COR-L47 (cell line): ENCODE measurements around the gene GTF2H2C.
"Not testable (repeated sequence)": the region's sequence is repeated elsewhere in the genome, so short reads cannot be mapped to it uniquely, and the experiment has no call there.

Experiments used
- DNase-seq: peaks from one replicate; lab custom pipeline; 2025; lab: John Stamatoyannopoulos, UW

The GTF2H2C gene

GRCh38 chr5:69559908-69560330 is at the start of gene GTF2H2C:
TSS of gene GTF2H2C (plus strand) at chr5:69560191. CDS start at chr5:69565133, 4,942 bp downstream.
- DNase-seq: not testable (repeated sequence)

GRCh38 chr5:69510694-69511093 is 49.3 kb upstream of the GTF2H2C start:
- DNase-seq: no peak

GRCh38 chr5:69512740-69513260 is 47.2 kb upstream of the GTF2H2C start:
- DNase-seq: no peak

GRCh38 chr5:69515570-69515969 is 44.4 kb upstream of the GTF2H2C start:
- DNase-seq: not testable (repeated sequence)

- DNase-seq: no peak
These were observed 43.2 kb upstream of the GTF2H2C start for GRCh38 chr5:69516769-69517168.

- DNase-seq: peak; percentile 26
These were observed 42.2 kb upstream of the GTF2H2C start for GRCh38 chr5:69517763-69518212.

GRCh38 chr5:69519285-69519684 is 40.7 kb upstream of the GTF2H2C start:
- DNase-seq: no peak

GRCh38 chr5:69522035-69522434 is 38.0 kb upstream of the GTF2H2C start:
- DNase-seq: no peak

- no peak for DNase-seq
These were observed 34.5 kb upstream of the GTF2H2C start for GRCh38 chr5:69525490-69525889.

- DNase-seq: no peak
These were observed 33.3 kb upstream of the GTF2H2C start for GRCh38 chr5:69526660-69527059.

GRCh38 chr5:69527128-69527770 is 32.7 kb upstream of the GTF2H2C start:
- DNase-seq: no peak

GRCh38 chr5:69528035-69528434 is 32.0 kb upstream of the GTF2H2C start:
- no peak for DNase-seq

GRCh38 chr5:69528609-69529008 is 31.4 kb upstream of the GTF2H2C start:
- no peak for DNase-seq

- peak; percentile 67 for DNase-seq
These were observed 29.2 kb upstream of the GTF2H2C start for GRCh38 chr5:69530561-69531405.

GRCh38 chr5:69531406-69531801 is 28.6 kb upstream of the GTF2H2C start:
- peak; percentile 8 for DNase-seq

- not testable (repeated sequence) for DNase-seq
These were observed 22.1 kb upstream of the GTF2H2C start for GRCh38 chr5:69537911-69538310.

GRCh38 chr5:69538735-69539134 is 21.3 kb upstream of the GTF2H2C start:
- not testable (repeated sequence) for DNase-seq

- DNase-seq: not testable (repeated sequence)
These were observed 18.6 kb upstream of the GTF2H2C start for GRCh38 chr5:69541347-69541746.

- not testable (repeated sequence) for DNase-seq
These were observed 17.0 kb upstream of the GTF2H2C start for GRCh38 chr5:69542838-69543618.

- not testable (repeated sequence) for DNase-seq
These were observed 15.4 kb upstream of the GTF2H2C start for GRCh38 chr5:69544602-69545001.

- not testable (repeated sequence) for DNase-seq
These were observed 818 bp downstream of the GTF2H2C start for GRCh38 chr5:69560587-69561431.
